Epithelial cell of prostate (primary cell): ENCODE results near the gene CAAP1.
A peak's percentile ranks its signal among the peaks of the same experiment; 100 is the strongest.
"Not testable (repeated sequence)": the region's sequence is repeated elsewhere in the genome, so short reads cannot be mapped to it uniquely, and the experiment has no call there.

ENCODE experiments used
- DNase-seq: peaks from one replicate; pipeline ENCODE4 v3.0.0-alpha.2; 2011; ENCODE audit warnings: low read depth, low spot score
- H3K27ac ChIP-seq: fragments of 450-650 bp; 2 replicates; pipeline ENCODE4 v1.5.1; 2017; ENCODE audit warnings: mild to moderate bottlenecking

The CAAP1 gene

DNA sequence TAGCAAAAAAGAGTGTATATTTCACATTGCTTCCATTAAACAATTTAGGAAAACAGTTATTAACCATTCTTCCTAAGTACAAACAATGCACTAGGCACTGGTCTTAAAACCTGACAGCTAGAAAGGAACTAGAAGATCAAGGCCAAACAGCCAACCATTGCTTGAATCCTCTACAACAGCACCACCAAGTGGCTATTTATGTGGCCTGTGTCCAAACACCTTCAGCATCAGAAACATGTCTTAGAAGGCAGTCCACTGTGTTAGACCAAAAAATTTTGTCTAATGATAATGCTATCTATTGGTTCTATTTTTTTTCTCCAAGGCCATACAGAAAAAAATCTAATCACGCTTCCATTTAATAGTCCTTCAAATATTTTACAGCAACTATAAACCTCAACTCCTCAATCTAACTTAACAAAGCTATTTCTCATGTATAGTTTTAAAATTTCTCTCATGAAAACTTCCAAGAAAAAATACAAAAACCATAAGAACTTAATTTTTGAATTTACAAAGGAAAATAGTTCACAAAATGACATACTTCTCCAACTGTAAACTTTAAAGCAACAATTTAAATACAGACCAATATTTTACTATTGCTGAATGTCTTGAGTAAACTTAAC, 36.1 kb downstream of the CAAP1 start:
- DNase-seq: peak; percentile 29
- H3K27ac ChIP-seq: no peak overlapping the region

DNA sequence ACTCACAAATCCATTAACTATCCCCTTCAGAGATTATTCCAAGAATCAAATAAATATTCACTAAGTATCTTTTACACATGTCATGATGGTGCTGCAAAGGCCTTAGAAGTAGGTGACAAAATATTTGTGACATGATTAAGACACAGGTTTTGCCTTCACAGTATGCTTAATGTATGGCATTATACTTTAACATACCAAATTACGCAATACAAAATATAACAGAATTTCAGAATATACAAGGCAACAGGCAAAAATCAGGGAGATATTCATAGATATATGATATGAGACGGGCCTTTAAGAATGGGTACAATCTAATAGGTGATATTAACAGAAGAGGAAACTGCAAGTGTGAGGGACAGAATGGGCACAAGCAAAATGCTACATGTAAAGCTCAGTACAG, 41.6 kb downstream of the CAAP1 start:
- no peak overlapping the region for H3K27ac ChIP-seq
- DNase-seq: no peak

DNA sequence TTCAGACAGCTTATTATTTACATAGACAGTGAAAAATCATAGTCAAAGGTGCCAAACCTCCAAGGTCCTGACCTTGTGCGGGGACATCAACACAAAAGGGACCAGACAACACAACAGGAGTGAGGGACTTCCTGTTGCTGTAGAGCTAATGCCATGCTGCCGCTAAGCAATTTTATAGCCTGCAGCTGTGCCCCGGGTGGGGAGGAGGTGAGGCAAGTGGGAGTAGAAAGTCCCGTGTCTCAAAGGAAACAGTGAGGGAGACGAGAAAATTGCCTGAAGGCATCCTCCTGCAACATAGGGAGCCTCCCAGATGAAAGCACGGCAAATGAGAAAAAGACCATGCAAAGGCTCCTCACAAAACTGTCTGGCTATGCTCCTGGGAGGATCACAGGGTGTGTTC, 58.8 kb downstream of the CAAP1 start:
- no peak overlapping the region for H3K27ac ChIP-seq

GRCh38 chr9:26828391-26828955, 64.1 kb downstream of the CAAP1 start:
- H3K27ac ChIP-seq, DNase-seq: not testable (repeated sequence)

More for the DNA sequence above, 58.8 kb downstream of the CAAP1 start:
- no peak for DNase-seq

DNA sequence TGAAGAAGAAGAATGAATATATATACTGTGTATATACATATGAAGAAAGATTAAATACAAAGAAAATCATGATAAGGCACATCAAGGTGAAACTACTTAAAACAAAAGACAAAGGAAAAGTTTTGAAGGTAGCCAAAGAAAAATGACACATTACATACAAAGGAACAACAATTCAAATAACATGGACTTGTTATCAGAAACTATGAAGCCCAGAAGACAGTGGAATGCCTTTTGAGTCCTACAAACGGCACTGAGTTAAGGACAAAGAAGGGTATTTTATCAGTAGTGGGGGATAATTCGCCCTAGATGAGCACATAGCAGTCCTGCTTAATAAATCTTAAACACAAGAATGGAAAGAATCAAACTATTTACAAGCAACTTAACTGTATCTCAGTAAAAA, 77.8 kb downstream of the CAAP1 start:
- DNase-seq: no peak
- no peak overlapping the region for H3K27ac ChIP-seq

DNA sequence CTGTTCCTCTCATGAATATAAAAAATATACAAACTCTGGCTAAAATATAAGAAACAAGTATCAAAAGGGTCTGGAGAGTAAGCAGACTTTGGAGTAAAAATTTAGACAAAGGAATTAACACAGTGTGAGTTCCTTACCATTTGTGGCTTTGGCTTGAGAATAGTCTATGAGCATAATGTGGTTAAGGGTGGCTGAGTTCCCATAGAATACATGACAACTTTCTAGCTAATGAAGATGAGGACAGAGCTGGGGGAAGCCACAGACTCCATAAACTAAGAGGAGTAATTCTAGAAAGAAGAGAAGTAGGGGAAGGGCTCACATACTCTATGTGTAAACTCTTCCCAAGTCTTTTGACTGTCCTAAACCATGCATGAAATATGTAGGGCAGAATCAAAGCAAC, 79.4 kb downstream of the CAAP1 start:
- DNase-seq: no peak
- no peak overlapping the region for H3K27ac ChIP-seq

DNA sequence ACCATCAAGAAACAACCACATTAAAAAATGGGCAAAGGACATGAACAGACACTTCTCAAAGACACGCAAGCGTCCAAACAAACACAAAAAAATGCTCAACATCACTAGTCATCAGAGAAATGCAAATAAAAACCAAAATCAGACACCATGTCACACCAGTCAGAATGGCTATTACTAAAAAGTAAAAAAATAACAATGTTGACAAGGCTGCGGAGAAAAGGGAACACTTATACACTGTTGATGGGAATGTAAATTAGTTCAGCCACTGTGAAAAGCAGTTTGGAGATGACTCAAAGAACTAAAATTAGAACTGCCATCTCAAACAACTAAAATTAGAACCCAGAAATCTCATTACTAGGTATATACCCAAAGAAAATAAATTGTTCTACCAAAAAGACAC, 80.4 kb downstream of the CAAP1 start:
- DNase-seq: no peak
- no peak overlapping the region for H3K27ac ChIP-seq

GRCh38 chr9:26811106-26811505, 81.5 kb downstream of the CAAP1 start:
- H3K27ac ChIP-seq: no peak overlapping the region
- DNase-seq: no peak

- no peak overlapping the region for H3K27ac ChIP-seq
- peak; percentile 18 for DNase-seq
Measured at GRCh38 chr9:26809795-26810194, 82.8 kb downstream of the CAAP1 start.

DNA sequence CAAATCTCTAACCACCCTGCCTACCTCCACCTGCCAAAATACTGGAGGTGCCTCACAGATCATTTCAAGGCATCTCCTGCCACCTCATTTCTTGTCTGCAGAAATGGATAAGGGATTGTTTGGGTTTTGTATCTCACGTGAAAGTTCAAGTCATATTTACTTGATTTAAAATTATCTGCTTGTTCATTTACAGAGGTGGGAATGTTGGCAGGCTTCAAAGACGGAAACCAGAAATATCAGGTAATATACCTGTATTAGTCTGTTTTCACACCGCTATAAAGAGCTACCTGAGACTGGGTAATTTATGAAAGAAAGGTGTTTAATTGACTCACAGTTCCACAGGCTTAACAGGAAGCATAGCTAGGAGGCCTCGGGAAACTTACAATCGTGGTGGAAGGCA, 85.4 kb downstream of the CAAP1 start:
- H3K27ac ChIP-seq: no peak overlapping the region
- DNase-seq: no peak

DNA sequence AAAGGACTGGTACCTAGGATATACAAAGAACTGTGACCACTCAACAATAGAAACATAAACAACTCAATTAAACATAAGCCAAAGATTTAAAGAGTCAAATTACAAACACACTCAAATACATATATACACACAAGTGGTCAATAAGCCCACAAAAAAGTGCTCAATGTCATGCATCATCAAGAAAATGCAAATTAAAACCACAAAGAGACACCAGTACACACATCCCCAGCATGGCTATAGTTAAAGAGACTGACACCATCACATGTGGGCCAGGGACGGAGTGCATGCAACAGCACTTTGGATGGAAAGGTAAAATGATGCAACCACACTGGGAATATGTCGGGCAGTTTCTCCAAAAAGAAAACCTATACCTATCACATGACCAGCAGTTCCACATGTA, 89.7 kb downstream of the CAAP1 start:
- DNase-seq: no peak
- H3K27ac ChIP-seq: no peak overlapping the region

- H3K27ac ChIP-seq: no peak overlapping the region
- no peak for DNase-seq
Measured at GRCh38 chr9:26801772-26802171, 90.8 kb downstream of the CAAP1 start.

DNA sequence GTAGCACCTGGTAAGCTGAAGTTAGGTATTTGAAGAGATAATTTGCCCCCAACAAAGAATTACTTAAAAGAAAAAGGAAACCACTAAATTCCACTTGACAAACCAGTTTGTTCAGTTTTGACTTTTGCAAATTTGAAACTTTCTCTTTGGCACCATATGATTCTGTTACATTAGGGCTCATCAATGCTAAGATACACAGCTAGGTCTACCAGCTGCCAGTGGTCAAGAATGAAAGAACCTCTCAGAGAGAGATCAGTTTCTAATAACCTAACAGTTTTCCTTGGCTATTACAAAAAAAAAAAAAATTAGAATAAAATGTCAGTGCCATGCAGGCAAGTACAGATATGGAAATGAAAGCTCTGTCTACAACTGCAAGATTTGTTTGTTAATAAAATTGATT, 92.3 kb downstream of the CAAP1 start:
- no peak overlapping the region for H3K27ac ChIP-seq
- no peak for DNase-seq

DNA sequence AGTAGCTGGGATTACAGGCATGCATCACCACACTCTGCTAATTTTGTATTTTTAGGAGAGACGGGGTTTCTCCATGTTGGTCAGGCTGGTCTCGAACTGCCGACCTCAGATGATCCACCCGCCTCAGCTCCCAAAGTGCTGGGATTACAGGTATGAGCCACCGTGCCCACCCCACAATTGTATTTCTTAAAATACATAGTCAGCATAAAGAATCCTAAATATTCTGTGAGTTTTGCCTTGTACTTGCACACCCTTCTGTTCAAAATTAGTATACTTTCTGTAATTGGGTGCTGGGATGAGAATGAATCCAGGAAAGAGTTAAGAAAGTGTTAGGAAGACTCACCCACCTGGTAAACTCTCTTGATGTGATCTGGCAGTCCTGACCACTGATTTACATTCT, 101.3 kb downstream of the CAAP1 start:
- H3K27ac ChIP-seq: no peak overlapping the region
- DNase-seq: no peak
